ENCODE results near the gene ACMSD. TPM values are rescaled to one million over a fixed set of nuclear protein-coding genes. Genes with fewer than 3 reads are reported as not detected.
A peak's percentile ranks its signal among the peaks of the same experiment; 100 is the strongest.

The ACMSD gene
- total and polyA plus RNA-seq, 2 of the 13 experiments (the other 11 are each of a cell fraction or from before 2014, with no cell fraction given) = not detected

- ChIA-PET POLR2A (interaction anchor here (0.5 to 2.7 kb wide), 9 partner anchors 8 to 822 kb away, joined by 3 to 15 read pairs (median 6); partner anchors contain the start of genes R3HDM1, RAB3GAP1 and ZRANB3), CTCF (ENCODE audit: low intra/inter-chr PET ratio, low total read pairs) (no interaction called here)
- in situ Hi-C loops (cut with HindIII; ENCODE audit: extremely low pct_ligation_motif_present, low pct_unique_long_range_greater_than_20kb) = no loop called here
- Histone ChIP-seq H3K4me2 (ENCODE audit: low read depth, low read length) (peak within 1 kb of the TSS; percentile 89), H3K4me3 (replicated peaks in 1 of 3; ENCODE audit: insufficient read depth in 1 of 3, low read depth in 2 of 3, low read length in 3 of 3) (peak within 1 kb of the TSS; percentile 77 to 100 (median 96)), H4K20me1 (ENCODE audit: insufficient read depth, low read length) (peaks cover 42% of the 10 kb centered on the region), H3K36me3 (replicated peaks in 1 of 2; ENCODE audit: control insufficient read depth in 1 of 2, insufficient read depth in 2 of 2, low read length in 2 of 2) (peaks cover 2% of the 10 kb centered on the region in 2 experiments; a peak in 2 of 5 replicates), H3K27me3 (ENCODE audit: control insufficient read depth in 1 of 2, insufficient read depth in 2 of 2, low read length in 2 of 2) (no peaks in the 10 kb centered on the region; a peak in 1 of 5 replicates), H3K27ac (ENCODE audit: extremely low read length, insufficient read depth, low read length) (peak within 1 kb of the TSS; percentile 99), H3K9me3 (ENCODE audit: low read length) (no peaks in the 10 kb centered on the region), H3K9ac (ENCODE audit: insufficient read depth, low read depth, low read length) (peak within 1 kb of the TSS; percentile 99), H2AFZ (ENCODE audit: low read length) (peak within 1 kb of the TSS; percentile 31), H3K79me2 (ENCODE audit: insufficient read depth, low read length) (peaks cover 53% of the 10 kb centered on the region), H3K4me1 (ENCODE audit: insufficient read depth, low read length) (peaks cover 41% of the 10 kb centered on the region)
- FAIRE-seq (peak; percentile 56), DNase-seq (ENCODE audit: low spot score) (peak; percentile 99), ATAC-seq (peak; percentile 88)
- intact Hi-C loops (cut with micrococcal nuclease; ENCODE audit: unreplicated experiment) = loop anchor here (5.0 to 10.0 kb wide), 4 partner anchors 136 to 804 kb away; partner anchors contain the start of genes R3HDM1, RAB3GAP1 and ZRANB3
- BruUV-seq (replicated peaks) = TSS peak; percentile 68
- WGBS (ENCODE audit: low lambda C conversion rate) = under 1% methylated on average over 62 of the region's 83 CpGs
- TF ChIP-seq ZNF234 (CRISPR knock-in tag; conservative IDR thresholded peaks at IDR 0.05) = 0 out of 2 replicates have a peak, but pooled peaks have one; percentile 46
- 0 out of 2 replicates have a peak, but pooled peaks have one; percentile 17 for TF ChIP-seq ZBTB37 (CRISPR knock-in tag; IDR thresholded peaks at IDR 0.05)
- peak; percentile 91 for TF ChIP-seq SPEN (CRISPR knock-in tag; IDR thresholded peaks at IDR 0.05; ENCODE audit: low read depth)
- no peak for TF ChIP-seq USF2 (IDR thresholded peaks at IDR 0.05; ENCODE audit: low read depth, low read length)
- TF ChIP-seq USF2 (CRISPR knock-in tag; IDR thresholded peaks at IDR 0.05; ENCODE audit: borderline replicate concordance) = 0 out of 2 replicates have a peak, but pooled peaks have one; percentile 41
- TF ChIP-seq KAT8 (CRISPR knock-in tag; IDR thresholded peaks at IDR 0.05) = peak; percentile 93
- TF ChIP-seq MXD4 (CRISPR knock-in tag; IDR thresholded peaks at IDR 0.05) = peak; percentile 59; the same call in 1 of the 2 replicates
- TF ChIP-seq MIER3 (CRISPR knock-in tag; IDR thresholded peaks at IDR 0.05; ENCODE audit: borderline replicate concordance) = peak; percentile 94
- 0 out of 2 replicates have a peak, but pooled peaks have one; percentile 29 for TF ChIP-seq DNMT3B (CRISPR knock-in tag; conservative IDR thresholded peaks at IDR 0.05)
- TF ChIP-seq PATZ1 (CRISPR knock-in tag; IDR thresholded peaks at IDR 0.05) = peak; percentile 79
- TF ChIP-seq ZNF772 (CRISPR knock-in tag; IDR thresholded peaks at IDR 0.05) = peak; percentile 76
- TF ChIP-seq NFYB (CRISPR knock-in tag; IDR thresholded peaks at IDR 0.05) = peak; percentile 64; the same call in 1 of the 2 replicates
- TF ChIP-seq KDM5B (CRISPR knock-in tag; IDR thresholded peaks at IDR 0.05; ENCODE audit: borderline replicate concordance) = peak; percentile 59; the same call in 1 of the 2 replicates
- TF ChIP-seq, protein P1, sequence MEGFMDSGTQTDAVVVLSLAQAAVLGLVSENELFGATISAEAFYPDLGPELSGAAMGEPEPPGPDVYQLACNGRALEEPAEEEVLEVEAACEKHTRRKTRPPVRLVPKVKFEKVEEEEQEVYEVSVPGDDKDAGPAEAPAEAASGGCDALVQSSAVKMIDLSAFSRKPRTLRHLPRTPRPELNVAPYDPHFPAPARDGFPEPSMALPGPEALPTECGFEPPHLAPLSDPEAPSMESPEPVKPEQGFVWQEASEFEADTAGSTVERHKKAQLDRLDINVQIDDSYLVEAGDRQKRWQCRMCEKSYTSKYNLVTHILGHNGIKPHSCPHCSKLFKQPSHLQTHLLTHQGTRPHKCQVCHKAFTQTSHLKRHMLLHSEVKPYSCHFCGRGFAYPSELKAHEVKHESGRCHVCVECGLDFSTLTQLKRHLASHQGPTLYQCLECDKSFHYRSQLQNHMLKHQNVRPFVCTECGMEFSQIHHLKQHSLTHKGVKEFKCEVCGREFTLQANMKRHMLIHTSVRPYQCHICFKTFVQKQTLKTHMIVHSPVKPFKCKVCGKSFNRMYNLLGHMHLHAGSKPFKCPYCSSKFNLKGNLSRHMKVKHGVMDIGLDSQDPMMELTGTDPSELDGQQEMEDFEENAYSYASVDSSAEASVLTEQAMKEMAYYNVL (CRISPR knock-in tag; IDR thresholded peaks at IDR 0.05; ENCODE audit: borderline replicate concordance) = peak; percentile 79
- TF ChIP-seq MAF1 (CRISPR knock-in tag; IDR thresholded peaks at IDR 0.05; ENCODE audit: borderline replicate concordance) = no peak
Observed at GRCh38 chr2:134918526-134919340, 80.3 kb downstream of the ACMSD start, which contains the start of gene CCNT2. TSS of gene CCNT2 (plus strand) at chr2:134918822. CDS start at chr2:134918855, 33 bp downstream.
